Prostate gland (tissue), 2 donors: ENCODE measurements around the gene GAL. TPM values are rescaled to one million over a fixed set of nuclear protein-coding genes. Genes with fewer than 3 reads are reported as not detected.

Experiments
- DNase-seq: peaks from one replicate; pipeline ENCODE4 v3.0.0-alpha.2; 2019; ENCODE audit warnings: low spot score
- H3K27ac ChIP-seq, 2 donors: fragments of 200-600 bp; sonication (generic); 2 replicates each; pipeline ENCODE4 v1.5.1; 2017 to 2019
- H3K27me3 ChIP-seq: fragments of 200-600 bp; sonication (generic); replicated peaks from 2 replicates; pipeline ENCODE4 v1.5.1; 2019; ENCODE audit not compliant: insufficient read depth
- H3K36me3 ChIP-seq, 2 donors: fragments of 200-600 bp; sonication (generic); 1 replicate in 1 of 2; 2 replicates in 1 of 2; pipeline versions ENCODE4 v1.5.1 to v1.8.1; 2017 to 2019
- H3K4me1 ChIP-seq: fragments of 200-600 bp; sonication (generic); replicated peaks from 2 replicates; pipeline ENCODE4 v1.5.1; 2019
- H3K4me3 ChIP-seq, 2 donors: fragments of 200-600 bp; sonication (generic); 2 replicates each; pipeline ENCODE4 v1.5.1; 2017 to 2019
- H3K9me3 ChIP-seq: fragments of 200-600 bp; sonication (generic); 2 replicates; pipeline ENCODE4 v1.5.1; 2017
- POLR2A ChIP-seq: fragments of 450-650 bp; IDR thresholded peaks from one replicate; pipeline ENCODE4 v1.6.1; 2016; ENCODE audit warnings: antibody characterized with exemption, mild to moderate bottlenecking
- POLR2AphosphoS5 ChIP-seq: sonication (generic); formaldehyde crosslinking; IDR thresholded peaks from one replicate; pipeline ENCODE4 v1.6.1; 2017; ENCODE audit warnings: antibody characterized with exemption
- WGBS: methylation state at CpG from one replicate; pipeline ENCODE4 v1.1.5; 2018; 5-methylcytosine and 5-hydroxymethylcytosine counted together
- intact Hi-C: fragments of 100-400 bp; cut with DNase I; formaldehyde crosslinking; loops from one replicate; pipeline ENCODE4 v1.14.2; 2022
- total RNA-seq, 2 donors: library from RNA; depleted of rRNA; stranded (reverse); fragments of >200 nt; gene quantifications; one replicate each; pipeline ENCODE4 v1.1.0, GENCODE V29; 2016
- TF ChIP-seq, protein P1 (sequence below), 4 experiments: fragments of 200-600 bp in 2 of 4; fragments of 450-650 bp in 2 of 4; sonication (generic) in 2 of 4; IDR thresholded peaks; 1 replicate in 3 of 4; 2 replicates in 1 of 4; pipeline ENCODE4 v1.5.1; 2016 to 2019; ENCODE audit warnings: antibody characterized with exemption in 4 of 4, mild to moderate bottlenecking in 2 of 4, moderate library complexity in 2 of 4

Gene GAL
- total RNA-seq, 2 donors from 2014 or later: 1.1 to 4.8 TPM

- intact Hi-C loops: no loop called here
- TF ChIP-seq POLR2AphosphoS5 (no peak), POLR2A (no peak)
- TF ChIP-seq, protein P1, sequence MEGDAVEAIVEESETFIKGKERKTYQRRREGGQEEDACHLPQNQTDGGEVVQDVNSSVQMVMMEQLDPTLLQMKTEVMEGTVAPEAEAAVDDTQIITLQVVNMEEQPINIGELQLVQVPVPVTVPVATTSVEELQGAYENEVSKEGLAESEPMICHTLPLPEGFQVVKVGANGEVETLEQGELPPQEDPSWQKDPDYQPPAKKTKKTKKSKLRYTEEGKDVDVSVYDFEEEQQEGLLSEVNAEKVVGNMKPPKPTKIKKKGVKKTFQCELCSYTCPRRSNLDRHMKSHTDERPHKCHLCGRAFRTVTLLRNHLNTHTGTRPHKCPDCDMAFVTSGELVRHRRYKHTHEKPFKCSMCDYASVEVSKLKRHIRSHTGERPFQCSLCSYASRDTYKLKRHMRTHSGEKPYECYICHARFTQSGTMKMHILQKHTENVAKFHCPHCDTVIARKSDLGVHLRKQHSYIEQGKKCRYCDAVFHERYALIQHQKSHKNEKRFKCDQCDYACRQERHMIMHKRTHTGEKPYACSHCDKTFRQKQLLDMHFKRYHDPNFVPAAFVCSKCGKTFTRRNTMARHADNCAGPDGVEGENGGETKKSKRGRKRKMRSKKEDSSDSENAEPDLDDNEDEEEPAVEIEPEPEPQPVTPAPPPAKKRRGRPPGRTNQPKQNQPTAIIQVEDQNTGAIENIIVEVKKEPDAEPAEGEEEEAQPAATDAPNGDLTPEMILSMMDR (IDR thresholded peaks at IDR 0.05): no peak
Observed at GRCh38 chr11:68655406-68655805, 28.9 kb upstream of the GAL start.

DNA sequence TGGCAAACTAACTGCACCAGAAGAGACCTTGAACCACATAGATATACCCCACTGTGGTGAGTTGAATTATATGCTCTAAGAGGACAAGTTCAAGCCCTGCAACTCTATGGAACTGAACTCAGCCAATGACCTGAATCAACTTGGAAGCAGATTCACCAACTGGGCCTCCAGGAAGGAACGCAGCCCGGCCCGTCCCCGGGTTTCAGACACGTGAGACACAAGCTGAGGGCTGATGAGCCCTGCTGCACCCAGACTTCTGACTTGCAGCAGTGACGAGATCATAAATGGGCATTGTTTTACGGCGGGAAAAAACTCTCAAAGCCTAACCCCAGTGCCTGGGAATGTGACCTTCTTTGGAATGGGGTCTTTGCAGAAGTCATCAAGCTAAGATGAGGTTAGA, 28.5 kb upstream of the GAL start:
- 87% methylated on average over 8 of the region's 8 CpGs for WGBS
- Histone ChIP-seq H3K27ac (no peak overlapping the region), H3K4me3 (no peak overlapping the region), H3K27me3 (no peaks in the 10 kb centered on the region), H3K9me3 (no peaks in the 10 kb centered on the region), H3K4me1 (peaks cover 17% of the 10 kb centered on the region), H3K36me3 (no peaks in the 10 kb centered on the region)
- intact Hi-C loops: no loop called here
- TF ChIP-seq, protein P1 (IDR thresholded peaks at IDR 0.05): no peak
- TF ChIP-seq POLR2AphosphoS5 (no peak), POLR2A (no peak)
- DNase-seq: no peak

More at GRCh38 chr11:68655406-68655805, 28.9 kb upstream of the GAL start:
- Histone ChIP-seq H3K27me3 (no peaks in the 10 kb centered on the region), H3K27ac (no peak overlapping the region), H3K4me3 (no peak overlapping the region), H3K9me3 (no peaks in the 10 kb centered on the region), H3K4me1 (peaks cover 17% of the 10 kb centered on the region), H3K36me3 (no peaks in the 10 kb centered on the region)
- DNase-seq: no peak
- WGBS: 80% methylated on average over 7 of the region's 7 CpGs

DNA sequence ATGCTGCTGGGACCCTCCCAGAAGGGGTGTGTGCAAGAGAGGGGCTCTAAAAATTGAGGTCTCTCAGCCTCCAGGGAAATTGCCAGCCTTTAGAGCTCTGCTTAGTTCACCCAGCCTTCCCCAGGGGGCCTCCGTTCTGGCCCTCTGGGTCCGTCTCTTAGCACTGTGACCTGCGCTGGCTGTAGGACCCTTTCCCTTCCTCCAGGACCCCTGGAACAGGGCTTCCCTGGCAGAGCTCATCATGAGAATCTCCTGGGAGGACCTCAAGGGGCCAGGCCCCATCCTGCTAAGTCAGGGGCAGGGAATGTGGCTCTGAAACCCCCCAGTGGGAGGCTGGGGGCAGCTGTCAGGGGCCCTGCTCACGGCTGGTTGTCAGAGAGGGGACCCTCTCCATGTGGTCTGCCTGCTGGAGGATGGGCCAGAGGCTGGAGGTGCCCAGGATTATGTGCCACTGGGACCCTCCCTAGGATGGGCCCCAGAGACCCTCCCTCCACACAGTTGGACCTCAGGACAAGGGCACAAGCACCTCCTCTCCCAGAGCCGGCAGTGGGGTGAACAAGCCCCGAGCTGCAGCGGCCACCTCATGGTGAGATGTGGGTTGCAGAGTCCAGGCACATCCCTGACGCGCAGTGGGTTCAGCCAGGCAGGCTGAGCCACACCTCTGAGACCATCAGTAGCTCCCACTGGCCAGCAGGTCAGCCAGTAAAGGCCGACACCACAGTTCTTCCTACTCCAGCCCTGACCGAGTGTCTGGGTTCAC, 27.1 kb upstream of the GAL start:
- no peak overlapping the region for H3K4me3 ChIP-seq
- no peaks in the 10 kb centered on the region for H3K27me3 ChIP-seq
- no peak overlapping the region for H3K27ac ChIP-seq
- H3K4me1 ChIP-seq: peaks cover 9% of the 10 kb centered on the region
- intact Hi-C loops: no loop called here
- H3K9me3 ChIP-seq: no peaks in the 10 kb centered on the region
- TF ChIP-seq POLR2A: no peak
- TF ChIP-seq POLR2AphosphoS5: no peak
- TF ChIP-seq, protein P1 (IDR thresholded peaks at IDR 0.05): no peak
- no peak for DNase-seq
- H3K36me3 ChIP-seq: no peaks in the 10 kb centered on the region
- WGBS: 95% methylated on average over 11 of the region's 11 CpGs

DNA sequence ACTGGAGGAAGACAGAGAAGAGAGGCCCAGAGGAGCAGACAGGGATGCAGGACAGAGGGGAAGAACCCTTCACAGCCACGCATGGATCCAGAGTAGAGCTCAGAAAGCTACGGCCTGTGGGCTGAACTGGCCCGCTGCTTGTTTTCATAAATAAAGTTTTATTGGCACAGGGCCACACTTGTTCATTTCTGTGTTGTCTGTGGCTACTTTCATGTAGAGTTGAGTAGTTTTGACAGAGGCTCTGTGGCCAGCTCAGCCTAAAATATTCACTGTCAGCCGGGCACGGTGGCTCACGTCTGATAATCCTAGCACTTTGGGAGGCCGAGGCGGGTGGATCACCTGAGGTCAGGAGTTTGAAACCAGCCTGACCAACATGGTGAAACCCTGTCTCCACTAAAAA, 26.2 kb upstream of the GAL start:
- intact Hi-C loops: no loop called here
- Histone ChIP-seq H3K36me3 (no peaks in the 10 kb centered on the region), H3K27me3 (no peaks in the 10 kb centered on the region), H3K9me3 (no peaks in the 10 kb centered on the region), H3K27ac (no peak overlapping the region), H3K4me3 (no peak overlapping the region), H3K4me1 (peaks cover 2% of the 10 kb centered on the region)
- no peak for DNase-seq
- WGBS: 96% methylated on average over 8 of the region's 8 CpGs
- TF ChIP-seq, protein P1 (IDR thresholded peaks at IDR 0.05): no peak
- TF ChIP-seq POLR2AphosphoS5 (no peak), POLR2A (no peak)

DNA sequence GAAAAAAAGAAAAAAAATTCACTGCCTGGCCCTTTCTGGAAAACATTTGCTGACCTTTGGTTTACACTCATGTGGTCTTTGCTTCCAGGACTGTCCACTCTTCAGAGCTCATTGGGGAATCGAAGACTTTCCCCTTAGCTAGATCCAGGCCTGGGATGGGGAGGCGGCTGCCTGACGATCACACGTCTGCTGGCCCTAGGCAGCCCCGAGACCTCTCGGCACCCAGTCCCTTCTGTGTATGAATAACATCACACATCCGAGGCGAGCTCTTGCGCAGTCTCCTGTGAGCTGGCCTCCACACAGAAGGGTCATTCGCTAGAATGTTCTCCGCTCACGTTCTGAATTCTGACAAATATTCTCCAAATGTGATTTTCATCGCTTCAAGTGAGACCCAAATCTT, 25.7 kb upstream of the GAL start:
- intact Hi-C loops: no loop called here
- DNase-seq: no peak
- TF ChIP-seq POLR2A: no peak
- TF ChIP-seq, protein P1 (IDR thresholded peaks at IDR 0.05): no peak
- TF ChIP-seq POLR2AphosphoS5: no peak
- no peak overlapping the region for H3K4me3 ChIP-seq
- no peaks in the 10 kb centered on the region for H3K9me3 ChIP-seq
- no peaks in the 10 kb centered on the region for H3K36me3 ChIP-seq
- H3K27me3 ChIP-seq: no peaks in the 10 kb centered on the region
- 76% methylated on average over 13 of the region's 13 CpGs for WGBS
- peaks cover 2% of the 10 kb centered on the region for H3K4me1 ChIP-seq
- no peak overlapping the region for H3K27ac ChIP-seq
